GM23338 (cell line): ENCODE measurements around the gene RAD9B. TPM values are rescaled to one million over a fixed set of nuclear protein-coding genes. Genes with fewer than 3 reads are reported as not detected.

Experiments used
- ATAC-seq: fragments of 200-7000 bp; cut with Tn5 transposase; 3 replicates; pipeline ENCODE4 v1.9.1; 2020
- DNase-seq: peaks from one replicate; pipeline ENCODE4 v3.0.0-alpha.2; 2015; ENCODE audit warnings: low spot score
- H2AFZ ChIP-seq: fragments of 200-600 bp; sonication (generic); 2 replicates; pipeline ENCODE4 v1.8.0; 2016; ENCODE audit warnings: antibody characterized with exemption, mild to moderate bottlenecking, moderate library complexity
- H3F3A ChIP-seq: fragments of 200-600 bp; sonication (generic); replicated peaks from 2 replicates; pipeline ENCODE4 v1.8.0; 2017; ENCODE audit warnings: antibody characterized with exemption, mixed run types, low read depth
- H3K27ac ChIP-seq: fragments of 200-600 bp; sonication (generic); 2 replicates; pipeline ENCODE4 v1.6.1; 2016; ENCODE audit warnings: low read depth
- H3K27me3 ChIP-seq: fragments of 200-600 bp; sonication (generic); 2 replicates; pipeline ENCODE4 v1.8.0; 2016; ENCODE audit warnings: mild to moderate bottlenecking, mixed run types, moderate library complexity; ENCODE audit not compliant: insufficient read depth
- H3K36me3 ChIP-seq: fragments of 200-600 bp; sonication (generic); 2 replicates; pipeline ENCODE4 v1.8.0; 2016; ENCODE audit warnings: mild to moderate bottlenecking; ENCODE audit not compliant: insufficient read depth
- H3K4me1 ChIP-seq: fragments of 200-600 bp; sonication (generic); 2 replicates; pipeline ENCODE4 v1.8.0; 2016; ENCODE audit warnings: mild to moderate bottlenecking, moderate library complexity; ENCODE audit not compliant: insufficient read depth
- H3K4me2 ChIP-seq: fragments of 200-600 bp; sonication (generic); 2 replicates; pipeline ENCODE4 v1.7.1; 2017; ENCODE audit warnings: mixed run types
- H3K4me3 ChIP-seq: fragments of 200-600 bp; sonication (generic); 2 replicates; pipeline ENCODE4 v1.6.1; 2016; ENCODE audit warnings: mixed run types
- H3K79me2 ChIP-seq: fragments of 200-600 bp; sonication (generic); replicated peaks from 2 replicates; pipeline ENCODE4 v1.8.0; 2017; ENCODE audit warnings: mild to moderate bottlenecking; ENCODE audit not compliant: insufficient read depth
- H3K9me2 ChIP-seq: fragments of 200-600 bp; sonication (generic); 2 replicates; pipeline ENCODE4 v1.8.0; 2017; ENCODE audit not compliant: insufficient read depth
- H4K20me1 ChIP-seq: fragments of 200-600 bp; sonication (generic); replicated peaks from 2 replicates; pipeline ENCODE4 v1.8.0; 2017; ENCODE audit warnings: mild to moderate bottlenecking; ENCODE audit not compliant: insufficient read depth
- H3K27ac Mint-ChIP-seq: 2 replicates; pipeline ENCODE4 v1.8.0; 2020; ENCODE audit warnings: inconsistent platforms, mild to moderate bottlenecking, moderate library complexity, mixed read lengths
- H3K27me3 Mint-ChIP-seq: 3 replicates; pipeline ENCODE4 v1.8.0; 2022; ENCODE audit warnings: low read depth, mild to moderate bottlenecking, moderate library complexity, mixed read lengths, inconsistent platforms; ENCODE audit not compliant: insufficient read depth, poor library complexity
- H3K36me3 Mint-ChIP-seq: 3 replicates; pipeline ENCODE4 v1.8.0; 2021; ENCODE audit warnings: low read depth, mild to moderate bottlenecking, inconsistent platforms, moderate library complexity, mixed read lengths
- H3K4me1 Mint-ChIP-seq: 3 replicates; pipeline ENCODE4 v1.8.0; 2020; ENCODE audit warnings: mild to moderate bottlenecking, inconsistent platforms, mixed read lengths
- H3K4me3 Mint-ChIP-seq: 3 replicates; pipeline ENCODE4 v1.8.0; 2021; ENCODE audit warnings: moderate library complexity, mild to moderate bottlenecking, inconsistent platforms, mixed read lengths
- H3K9me3 Mint-ChIP-seq: 3 replicates; pipeline ENCODE4 v1.8.0; 2020; ENCODE audit warnings: moderate library complexity, mild to moderate bottlenecking, inconsistent platforms, mixed read lengths
- CREB1 ChIP-seq: fragments of 250-450 bp; sonication (Bioruptor Pico); IDR thresholded peaks from 2 replicates; pipeline ENCODE4 v1.5.0; 2020; ENCODE audit warnings: low read depth, mild to moderate bottlenecking, moderate library complexity
- POLR2AphosphoS5 ChIP-seq: IDR thresholded peaks from 2 replicates; pipeline ENCODE4 v1.6.1; 2016; ENCODE audit warnings: antibody characterized with exemption, low read depth
- polyA plus RNA-seq: library from polyadenylated mRNA; unstranded; fragments of >200 nt; fragmentation: Nextera tagmentation; extraction: Ambion mirVana; gene quantifications from 2 replicates; pipeline ENCODE4 v1.2.1, GENCODE V29; 2016
- total RNA-seq: library from RNA; depleted of rRNA; stranded (reverse); fragments of >200 nt; shearing (Covaris generic); gene quantifications from 2 replicates; pipeline ENCODE4 v1.2.3, GENCODE V29; 2014
- TF ChIP-seq, protein P1 (sequence below): fragments of 250-450 bp; sonication (Bioruptor Pico); IDR thresholded peaks from 2 replicates; pipeline ENCODE4 v1.5.0; 2020; ENCODE audit warnings: mild to moderate bottlenecking, moderate library complexity
- TF ChIP-seq, protein P2 (sequence below): IDR thresholded peaks from 2 replicates; pipeline ENCODE4 v1.6.1; 2016; ENCODE audit warnings: antibody characterized with exemption

Gene RAD9B
- total and polyA plus RNA-seq, 2 experiments from 2014 or later: not detected

DNA sequence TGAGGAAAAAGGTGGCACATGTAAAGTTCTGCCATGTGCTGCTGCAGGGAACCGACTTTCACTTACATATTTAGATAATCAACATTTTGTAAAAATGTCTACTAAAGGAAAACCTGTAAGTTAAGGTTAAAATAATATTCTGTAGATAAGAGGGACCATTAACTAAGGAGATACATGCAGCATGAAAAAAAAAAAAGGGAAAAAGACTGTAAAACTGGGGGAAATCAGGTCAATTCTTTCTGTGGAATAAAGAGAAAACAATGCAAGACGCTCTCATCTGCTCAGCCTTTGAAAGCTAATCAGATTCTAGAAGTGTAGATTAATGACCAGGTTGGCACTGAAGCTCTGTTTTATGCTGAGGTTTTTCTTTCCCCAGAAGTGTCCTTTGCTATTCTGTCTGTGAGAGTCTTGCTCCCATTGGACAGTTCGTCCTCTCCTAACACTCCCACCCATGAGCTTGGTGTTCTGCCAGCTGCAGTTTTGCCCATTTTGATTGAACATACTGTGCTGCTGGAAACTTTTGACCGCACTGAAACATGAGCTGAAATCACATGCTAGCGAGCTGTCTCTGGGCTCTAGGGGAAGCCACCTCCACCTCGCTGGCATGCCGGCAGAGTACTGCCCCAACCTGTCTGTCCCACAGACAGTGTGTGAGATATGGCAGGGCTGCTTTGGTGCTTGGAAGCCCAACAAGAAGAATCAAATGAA, 41.3 kb downstream of the RAD9B start:
- H3K36me3 Mint-ChIP-seq: peaks cover 15% of the 10 kb centered on the region; the same call in 2 of the 3 replicates
- Histone ChIP-seq H3F3A (no peaks in the 10 kb centered on the region), H3K27ac (no peak overlapping the region), H3K27me3 (no peaks in the 10 kb centered on the region), H4K20me1 (peaks cover 8% of the 10 kb centered on the region; the same call in 1 of the 2 replicates), H3K4me1 (peaks cover 3% of the 10 kb centered on the region), H3K36me3 (peaks cover 10% of the 10 kb centered on the region; the same call in 1 of the 2 replicates), H3K79me2 (peaks cover 11% of the 10 kb centered on the region), H3K9me2 (no peaks in the 10 kb centered on the region), H3K4me3 (no peak overlapping the region), H3K4me2 (no peak overlapping the region), H2AFZ (no peak overlapping the region)
- DNase-seq: no peak
- H3K27ac Mint-ChIP-seq: no peak overlapping the region; the same call in 1 of the 2 replicates
- peaks cover 3% of the 10 kb centered on the region; the same call in 2 of the 3 replicates for H3K4me1 Mint-ChIP-seq
- H3K9me3 Mint-ChIP-seq: no peaks in the 10 kb centered on the region
- no peak overlapping the region for H3K4me3 Mint-ChIP-seq
- no peak for ATAC-seq
- TF ChIP-seq CREB1 (CRISPR knock-in tag) (no peak), POLR2AphosphoS5 (no peak)
- TF ChIP-seq, protein P1, sequence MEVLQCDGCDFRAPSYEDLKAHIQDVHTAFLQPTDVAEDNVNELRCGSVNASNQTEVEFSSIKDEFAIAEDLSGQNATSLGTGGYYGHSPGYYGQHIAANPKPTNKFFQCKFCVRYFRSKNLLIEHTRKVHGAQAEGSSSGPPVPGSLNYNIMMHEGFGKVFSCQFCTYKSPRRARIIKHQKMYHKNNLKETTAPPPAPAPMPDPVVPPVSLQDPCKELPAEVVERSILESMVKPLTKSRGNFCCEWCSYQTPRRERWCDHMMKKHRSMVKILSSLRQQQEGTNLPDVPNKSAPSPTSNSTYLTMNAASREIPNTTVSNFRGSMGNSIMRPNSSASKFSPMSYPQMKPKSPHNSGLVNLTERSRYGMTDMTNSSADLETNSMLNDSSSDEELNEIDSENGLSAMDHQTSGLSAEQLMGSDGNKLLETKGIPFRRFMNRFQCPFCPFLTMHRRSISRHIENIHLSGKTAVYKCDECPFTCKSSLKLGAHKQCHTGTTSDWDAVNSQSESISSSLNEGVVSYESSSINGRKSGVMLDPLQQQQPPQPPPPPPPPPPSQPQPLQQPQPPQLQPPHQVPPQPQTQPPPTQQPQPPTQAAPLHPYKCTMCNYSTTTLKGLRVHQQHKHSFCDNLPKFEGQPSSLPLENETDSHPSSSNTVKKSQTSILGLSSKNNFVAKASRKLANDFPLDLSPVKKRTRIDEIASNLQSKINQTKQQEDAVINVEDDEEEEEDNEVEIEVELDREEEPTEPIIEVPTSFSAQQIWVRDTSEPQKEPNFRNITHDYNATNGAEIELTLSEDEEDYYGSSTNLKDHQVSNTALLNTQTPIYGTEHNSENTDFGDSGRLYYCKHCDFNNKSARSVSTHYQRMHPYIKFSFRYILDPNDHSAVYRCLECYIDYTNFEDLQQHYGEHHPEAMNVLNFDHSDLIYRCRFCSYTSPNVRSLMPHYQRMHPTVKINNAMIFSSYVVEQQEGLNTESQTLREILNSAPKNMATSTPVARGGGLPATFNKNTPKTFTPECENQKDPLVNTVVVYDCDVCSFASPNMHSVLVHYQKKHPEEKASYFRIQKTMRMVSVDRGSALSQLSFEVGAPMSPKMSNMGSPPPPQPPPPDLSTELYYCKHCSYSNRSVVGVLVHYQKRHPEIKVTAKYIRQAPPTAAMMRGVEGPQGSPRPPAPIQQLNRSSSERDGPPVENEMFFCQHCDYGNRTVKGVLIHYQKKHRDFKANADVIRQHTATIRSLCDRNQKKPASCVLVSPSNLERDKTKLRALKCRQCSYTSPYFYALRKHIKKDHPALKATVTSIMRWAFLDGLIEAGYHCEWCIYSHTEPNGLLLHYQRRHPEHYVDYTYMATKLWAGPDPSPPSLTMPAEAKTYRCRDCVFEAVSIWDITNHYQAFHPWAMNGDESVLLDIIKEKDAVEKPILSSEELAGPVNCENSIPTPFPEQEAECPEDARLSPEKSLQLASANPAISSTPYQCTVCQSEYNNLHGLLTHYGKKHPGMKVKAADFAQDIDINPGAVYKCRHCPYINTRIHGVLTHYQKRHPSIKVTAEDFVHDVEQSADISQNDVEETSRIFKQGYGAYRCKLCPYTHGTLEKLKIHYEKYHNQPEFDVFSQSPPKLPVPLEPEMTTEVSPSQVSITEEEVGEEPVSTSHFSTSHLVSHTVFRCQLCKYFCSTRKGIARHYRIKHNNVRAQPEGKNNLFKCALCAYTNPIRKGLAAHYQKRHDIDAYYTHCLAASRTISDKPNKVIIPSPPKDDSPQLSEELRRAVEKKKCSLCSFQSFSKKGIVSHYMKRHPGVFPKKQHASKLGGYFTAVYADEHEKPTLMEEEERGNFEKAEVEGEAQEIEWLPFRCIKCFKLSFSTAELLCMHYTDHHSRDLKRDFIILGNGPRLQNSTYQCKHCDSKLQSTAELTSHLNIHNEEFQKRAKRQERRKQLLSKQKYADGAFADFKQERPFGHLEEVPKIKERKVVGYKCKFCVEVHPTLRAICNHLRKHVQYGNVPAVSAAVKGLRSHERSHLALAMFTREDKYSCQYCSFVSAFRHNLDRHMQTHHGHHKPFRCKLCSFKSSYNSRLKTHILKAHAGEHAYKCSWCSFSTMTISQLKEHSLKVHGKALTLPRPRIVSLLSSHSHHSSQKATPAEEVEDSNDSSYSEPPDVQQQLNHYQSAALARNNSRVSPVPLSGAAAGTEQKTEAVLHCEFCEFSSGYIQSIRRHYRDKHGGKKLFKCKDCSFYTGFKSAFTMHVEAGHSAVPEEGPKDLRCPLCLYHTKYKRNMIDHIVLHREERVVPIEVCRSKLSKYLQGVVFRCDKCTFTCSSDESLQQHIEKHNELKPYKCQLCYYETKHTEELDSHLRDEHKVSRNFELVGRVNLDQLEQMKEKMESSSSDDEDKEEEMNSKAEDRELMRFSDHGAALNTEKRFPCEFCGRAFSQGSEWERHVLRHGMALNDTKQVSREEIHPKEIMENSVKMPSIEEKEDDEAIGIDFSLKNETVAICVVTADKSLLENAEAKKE (CRISPR knock-in tag): no peak
- TF ChIP-seq, protein P2, sequence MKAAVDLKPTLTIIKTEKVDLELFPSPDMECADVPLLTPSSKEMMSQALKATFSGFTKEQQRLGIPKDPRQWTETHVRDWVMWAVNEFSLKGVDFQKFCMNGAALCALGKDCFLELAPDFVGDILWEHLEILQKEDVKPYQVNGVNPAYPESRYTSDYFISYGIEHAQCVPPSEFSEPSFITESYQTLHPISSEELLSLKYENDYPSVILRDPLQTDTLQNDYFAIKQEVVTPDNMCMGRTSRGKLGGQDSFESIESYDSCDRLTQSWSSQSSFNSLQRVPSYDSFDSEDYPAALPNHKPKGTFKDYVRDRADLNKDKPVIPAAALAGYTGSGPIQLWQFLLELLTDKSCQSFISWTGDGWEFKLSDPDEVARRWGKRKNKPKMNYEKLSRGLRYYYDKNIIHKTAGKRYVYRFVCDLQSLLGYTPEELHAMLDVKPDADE: no peak
- H3K27me3 Mint-ChIP-seq: peaks cover 3% of the 10 kb centered on the region
